HCT116 (cell line): ENCODE results near the gene CDON. TPM values are rescaled to one million over a fixed set of nuclear protein-coding genes. Genes with fewer than 3 reads are reported as not detected.

Experiments used
- ATAC-seq: fragments of 200-7000 bp; cut with Tn5 transposase; 2 replicates; pipeline ENCODE4 v1.9.1; 2020; ENCODE audit warnings: mild to moderate bottlenecking, moderate library complexity
- BruUV-seq: library from RNA; stranded (reverse); fragments of 400-500 nt; replicated peaks from 2 replicates; lab custom pipeline; 2021; lab: Mats Ljungman, UMichigan
- CTCF ChIA-PET: fragments of 300-600 bp; sonication (Branson Sonifier 250); formaldehyde crosslinking; loops from one replicate; lab custom pipeline; 2021; ENCODE audit warnings: antibody characterized with exemption; lab: Charles Lee
- POLR2A ChIA-PET: fragments of 300-600, 350-600 bp; sonication (Branson Sonifier 250); formaldehyde crosslinking; loops from one replicate; lab custom pipeline; 2021; ENCODE audit warnings: antibody characterized with exemption; lab: Charles Lee
- RAD21 ChIA-PET, 2 experiments: fragments of 300-600 bp; sonication (Branson Sonifier 250); formaldehyde crosslinking; loops; one replicate each; lab custom pipeline; 2023; ENCODE audit warnings: low total read pairs in 2 of 2; ENCODE audit not compliant: uncharacterized antibody in 2 of 2, unreplicated experiment in 2 of 2, low non-redundant PET in 1 of 2; lab: Charles Lee
- DNase-seq: peaks from one replicate; pipeline ENCODE4 v3.0.0-alpha.2; 2010; ENCODE audit warnings: low read depth, low spot score
- H2AFZ ChIP-seq: fragments of 200-600 bp; shearing (Covaris generic), sonication (generic); 2 replicates; pipeline ENCODE4 v1.6.1; 2017; ENCODE audit warnings: low read depth, mixed run types, mixed read lengths, antibody characterized with exemption, low read length; ENCODE audit not compliant: poor library complexity, severe bottlenecking
- H3K27ac ChIP-seq: 2 replicates; pipeline ENCODE4 v1.5.1; 2012; ENCODE audit warnings: low read depth, low read length
- H3K27me3 ChIP-seq: fragments of 200-600 bp; sonication (generic); 2 replicates; pipeline ENCODE4 v1.6.1; 2016; ENCODE audit warnings: mixed run types, low read length, mixed read lengths; ENCODE audit not compliant: insufficient read depth
- H3K36me3 ChIP-seq, 2 experiments: fragments of 200-500 bp in 1 of 2; fragments of 200-600 bp in 1 of 2; sonication (Bioruptor generic) in 1 of 2; sonication (generic) in 1 of 2; 2 replicates each; pipeline versions ENCODE4 v1.5.1 to v1.6.1; 2014 to 2016; ENCODE audit warnings: low read length in 2 of 2, inconsistent platforms in 1 of 2, mixed read lengths in 1 of 2, mixed run types in 1 of 2; ENCODE audit not compliant: insufficient read depth in 2 of 2, control insufficient read depth in 1 of 2
- H3K4me1 ChIP-seq, 2 experiments: fragments of 200-600 bp in 1 of 2; sonication (generic) in 1 of 2; 2 replicates each; pipeline versions ENCODE4 v1.5.1 to v1.6.1; 2012 to 2017; ENCODE audit warnings: low read length in 2 of 2, inconsistent platforms in 1 of 2, mild to moderate bottlenecking in 1 of 2, mixed read lengths in 1 of 2, mixed run types in 1 of 2, moderate library complexity in 1 of 2; ENCODE audit not compliant: insufficient read depth in 2 of 2, control insufficient read depth in 1 of 2
- H3K4me2 ChIP-seq: fragments of 200-600 bp; sonication (generic); 2 replicates; pipeline ENCODE4 v1.6.1; 2017; ENCODE audit warnings: mixed run types, low read length, mixed read lengths
- H3K4me3 ChIP-seq, 2 experiments: fragments of 200-600 bp in 1 of 2; sonication (generic) in 1 of 2; replicated peaks in 1 of 2; 2 replicates each; pipeline ENCODE4 v1.5.1; 2011 to 2016; ENCODE audit warnings: low read length in 2 of 2, control low read depth in 1 of 2, low read depth in 1 of 2, mild to moderate bottlenecking in 1 of 2, mixed read lengths in 1 of 2, mixed run types in 1 of 2
- H3K79me2 ChIP-seq: fragments of 200-600 bp; sonication (generic); 2 replicates; pipeline ENCODE4 v1.6.1; 2017; ENCODE audit warnings: mild to moderate bottlenecking, mixed run types, low read length, moderate library complexity, mixed read lengths; ENCODE audit not compliant: insufficient read depth
- H3K9ac ChIP-seq: fragments of 200-600 bp; sonication (generic); 2 replicates; pipeline ENCODE4 v1.6.1; 2016; ENCODE audit warnings: low read length, mixed read lengths
- H3K9me2 ChIP-seq: fragments of 200-600 bp; sonication (generic), shearing (Covaris generic); 2 replicates; pipeline ENCODE4 v1.6.1; 2017; ENCODE audit warnings: mixed run types, mild to moderate bottlenecking, moderate library complexity; ENCODE audit not compliant: insufficient read depth
- H3K9me3 ChIP-seq, 2 experiments: fragments of 200-500 bp in 1 of 2; fragments of 200-600 bp in 1 of 2; sonication (Bioruptor generic) in 1 of 2; sonication (generic) in 1 of 2; 2 replicates each; pipeline ENCODE4 v1.6.1; 2014 to 2017; ENCODE audit warnings: low read length in 2 of 2, mixed read lengths in 2 of 2, inconsistent platforms in 1 of 2, low read depth in 1 of 2, mild to moderate bottlenecking in 1 of 2, mixed run types in 1 of 2, moderate library complexity in 1 of 2; ENCODE audit not compliant: control insufficient read depth in 1 of 2, insufficient read depth in 1 of 2
- H4K20me1 ChIP-seq: fragments of 200-600 bp; sonication (generic), shearing (Covaris generic); 2 replicates; pipeline ENCODE4 v1.6.1; 2017; ENCODE audit warnings: mixed run types, mild to moderate bottlenecking, moderate library complexity; ENCODE audit not compliant: insufficient read depth
- ATF3 ChIP-seq: IDR thresholded peaks from 2 replicates; pipeline ENCODE4 v1.6.1; 2012
- CEBPB ChIP-seq: IDR thresholded peaks from 2 replicates; pipeline ENCODE4 v1.6.1; 2012; ENCODE audit warnings: low read depth
- CTCF ChIP-seq, 3 experiments: fragments of 200-600 bp in 1 of 3; sonication (generic) in 1 of 3; IDR thresholded peaks in 2 of 3; conservative IDR thresholded peaks in 1 of 3; 2 replicates each; pipeline ENCODE4 v1.5.1; 2012 to 2017; ENCODE audit warnings: low read depth in 2 of 3, low read length in 2 of 3, antibody characterized with exemption in 1 of 3, borderline replicate concordance in 1 of 3, control low read depth in 1 of 3, mild to moderate bottlenecking in 1 of 3, mixed read lengths in 1 of 3, mixed run types in 1 of 3, moderate library complexity in 1 of 3; ENCODE audit not compliant: insufficient read depth in 1 of 3
- EGR1 ChIP-seq: IDR thresholded peaks from 2 replicates; pipeline ENCODE4 v1.6.1; 2012; ENCODE audit warnings: low read depth
- ELF1 ChIP-seq: IDR thresholded peaks from 2 replicates; pipeline ENCODE4 v1.6.1; 2012; ENCODE audit warnings: low read depth, borderline replicate concordance
- EZH2 ChIP-seq: fragments of 200-600 bp; sonication (generic); IDR thresholded peaks from 2 replicates; pipeline ENCODE4 v1.6.1; 2017; ENCODE audit warnings: antibody characterized with exemption, mixed run types
- EZH2phosphoT487 ChIP-seq: fragments of 200-600 bp; IDR thresholded peaks from 2 replicates; pipeline ENCODE4 v1.6.1; 2018; ENCODE audit warnings: antibody characterized with exemption, borderline replicate concordance
- JUND ChIP-seq: IDR thresholded peaks from 2 replicates; pipeline ENCODE4 v1.6.1; 2012
- MAX ChIP-seq: IDR thresholded peaks from 2 replicates; pipeline ENCODE4 v1.6.1; 2012
- POLR2A ChIP-seq: IDR thresholded peaks from 2 replicates; pipeline ENCODE4 v1.7.0; 2011; ENCODE audit warnings: borderline replicate concordance; ENCODE audit not compliant: insufficient read depth, insufficient read length; ENCODE audit errors: extremely low read depth
- POLR2AphosphoS5 ChIP-seq: IDR thresholded peaks from 2 replicates; pipeline ENCODE4 v1.6.1; 2011; ENCODE audit warnings: mild to moderate bottlenecking, low read depth, low read length, moderate library complexity
- RAD21 ChIP-seq: IDR thresholded peaks from 2 replicates; pipeline ENCODE4 v1.6.1; 2012; ENCODE audit warnings: low read depth, mild to moderate bottlenecking
- REST ChIP-seq: IDR thresholded peaks from 2 replicates; pipeline ENCODE4 v1.6.1; 2012; ENCODE audit warnings: low read depth
- SP1 ChIP-seq: IDR thresholded peaks from 2 replicates; pipeline ENCODE4 v1.6.1; 2012; ENCODE audit warnings: low read depth
- SRF ChIP-seq: IDR thresholded peaks from 2 replicates; pipeline ENCODE4 v1.6.1; 2012; ENCODE audit warnings: low read depth
- TCF7L2 ChIP-seq: IDR thresholded peaks from 2 replicates; pipeline ENCODE4 v1.7.0; 2011; ENCODE audit warnings: borderline replicate concordance, inconsistent platforms; ENCODE audit not compliant: insufficient read depth, insufficient read length; ENCODE audit errors: extremely low read depth
- YY1 ChIP-seq: IDR thresholded peaks from 2 replicates; pipeline ENCODE4 v1.6.1; 2011; ENCODE audit warnings: low read length, low read depth, moderate library complexity, mild to moderate bottlenecking; ENCODE audit not compliant: insufficient replicate concordance; ENCODE audit errors: extremely low read depth
- ZBTB33 ChIP-seq: IDR thresholded peaks from 2 replicates; pipeline ENCODE4 v1.6.1; 2011; ENCODE audit warnings: mild to moderate bottlenecking, low read length, moderate library complexity; ENCODE audit not compliant: insufficient replicate concordance; ENCODE audit errors: extremely low read depth
- ZFX ChIP-seq: fragments of 450-650 bp; IDR thresholded peaks from 2 replicates; pipeline ENCODE4 v1.6.1; 2017
- ZNF274 ChIP-seq: fragments of 200-500 bp; sonication (Bioruptor generic); IDR thresholded peaks from 2 replicates; pipeline ENCODE4 v1.6.1; 2014; ENCODE audit warnings: mild to moderate bottlenecking, low read depth, low read length, inconsistent platforms
- intact Hi-C: fragments of 100-400 bp; cut with micrococcal nuclease; formaldehyde crosslinking; loops from 2 replicates; pipeline ENCODE4 v1.10.0; 2022
- total RNA-seq: library from RNA; stranded (reverse); gene quantifications from one replicate; pipeline ENCODE4 v1.2.1, GENCODE V29; 2021; ENCODE audit not compliant: unreplicated experiment

The CDON gene
- total RNA-seq, 1 experiment from 2014 or later = 16.9 TPM

GRCh38 chr11:125995313-125995712 is 67.4 kb downstream of the CDON start:
- BruUV-seq = no TSS peak
- CTCF ChIA-PET = no interaction called here
- H3K4me1 ChIP-seq = no peaks in the 10 kb centered on the region

More at GRCh38 chr11:125995313-125995712, 67.4 kb downstream of the CDON start:
- no peak overlapping the region for H3K4me2 ChIP-seq
- H3K79me2 ChIP-seq = no peaks in the 10 kb centered on the region
- POLR2A ChIA-PET = no interaction called here
- RAD21 ChIA-PET = no interaction called here
- TF ChIP-seq ELF1 (no peak), SRF (no peak), EZH2phosphoT487 (no peak), REST (no peak), POLR2A (no peak), RAD21 (no peak), ZFX (no peak), JUND (no peak), POLR2AphosphoS5 (no peak), EGR1 (no peak), CEBPB (no peak), ZNF274 (no peak), CTCF (IDR thresholded peaks at IDR 0.05 in 2 of 3, conservative IDR thresholded peaks at IDR 0.05 in 1 of 3; ENCODE audit: borderline replicate concordance in 1 of 3, insufficient read depth in 1 of 3, low read depth in 2 of 3, low read length in 2 of 3) (no peak), TCF7L2 (no peak), ATF3 (no peak), EZH2 (no peak), YY1 (no peak), ZBTB33 (no peak), SP1 (no peak), MAX (no peak)
- H3K4me3 ChIP-seq = no peak overlapping the region
- DNase-seq (no peak), ATAC-seq (no peak)
- H4K20me1 ChIP-seq = no peaks in the 10 kb centered on the region
- H3K9me3 ChIP-seq = no peaks in the 10 kb centered on the region
- no peak overlapping the region for H2AFZ ChIP-seq
- H3K9me2 ChIP-seq = peaks cover 2% of the 10 kb centered on the region; the same call in 1 of the 2 replicates
- H3K9ac ChIP-seq = no peak overlapping the region
- no peak overlapping the region for H3K27ac ChIP-seq
- intact Hi-C loops = no loop called here
- H3K36me3 ChIP-seq = no peaks in the 10 kb centered on the region
- no peaks in the 10 kb centered on the region for H3K27me3 ChIP-seq
